GM03348 (cell line): ENCODE results near the gene PHACTR1.
"Not testable (repeated sequence)": the region's sequence is repeated elsewhere in the genome, so short reads cannot be mapped to it uniquely, and the experiment has no call there.

Experiments
- DNase-seq: peaks from one replicate; pipeline ENCODE4 v3.0.0; 2012; ENCODE audit warnings: low spot score

The PHACTR1 gene

GRCh38 chr6:13239530-13240455 is 523.2 kb downstream of the PHACTR1 start:
- DNase-seq: no peak

DNA sequence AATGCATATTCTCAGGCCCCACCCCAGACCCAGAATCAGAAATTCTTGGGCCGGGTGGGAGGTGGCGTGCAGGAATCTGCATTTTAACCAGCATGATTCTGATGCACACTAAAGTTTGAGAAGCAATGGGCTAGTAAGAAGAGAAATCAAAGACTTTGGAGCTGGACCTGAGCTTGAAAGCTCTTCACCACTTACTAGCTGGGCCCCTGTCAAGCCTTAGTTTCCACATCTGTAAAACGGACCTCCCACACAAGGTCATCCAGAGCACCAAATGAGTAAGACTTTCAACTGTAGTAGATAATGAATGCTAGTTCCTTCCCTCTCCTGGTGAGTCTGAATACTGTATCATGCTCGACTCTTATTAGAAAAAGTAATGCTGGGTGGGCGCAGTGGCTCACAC is 524.8 kb downstream of the PHACTR1 start:
- no peak for DNase-seq

DNA sequence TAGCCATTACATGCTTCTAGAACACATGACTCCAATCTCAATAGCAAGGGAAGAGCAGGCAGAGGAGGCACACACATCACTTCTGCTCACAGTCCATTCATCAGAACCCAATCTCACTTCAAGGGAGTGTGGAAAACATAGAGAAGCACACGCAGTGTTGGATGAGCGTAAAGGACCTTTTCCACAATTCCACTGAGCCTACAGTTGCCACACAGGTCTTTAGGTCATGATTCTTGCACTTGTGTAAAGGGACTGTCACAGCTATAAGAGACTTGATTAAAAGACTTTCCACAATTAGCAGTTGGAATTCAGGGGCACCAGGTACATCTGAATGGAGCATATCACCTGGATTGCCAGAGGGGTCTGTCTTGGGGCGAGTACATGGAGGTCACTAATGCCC is 525.6 kb downstream of the PHACTR1 start:
- no peak for DNase-seq

DNA sequence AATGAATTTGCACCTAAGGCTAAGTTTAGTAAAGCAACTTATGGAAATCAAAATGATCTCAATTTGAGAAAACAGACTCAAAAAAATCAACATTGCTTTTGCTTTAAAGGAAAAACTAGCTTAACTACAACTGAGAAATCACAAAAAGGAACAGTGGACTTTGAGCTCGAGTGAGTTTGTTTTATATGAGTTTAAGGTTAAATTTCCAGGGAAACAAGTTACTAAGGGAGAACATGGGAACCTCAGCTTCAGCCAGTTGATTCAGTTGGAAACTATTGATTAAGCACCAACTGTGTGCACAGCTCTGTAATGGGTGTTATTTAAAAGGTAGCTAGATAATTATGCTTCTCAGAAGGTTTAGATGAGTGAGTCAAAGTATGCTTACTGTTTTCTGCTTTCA is 526.0 kb downstream of the PHACTR1 start:
- DNase-seq: no peak

DNA sequence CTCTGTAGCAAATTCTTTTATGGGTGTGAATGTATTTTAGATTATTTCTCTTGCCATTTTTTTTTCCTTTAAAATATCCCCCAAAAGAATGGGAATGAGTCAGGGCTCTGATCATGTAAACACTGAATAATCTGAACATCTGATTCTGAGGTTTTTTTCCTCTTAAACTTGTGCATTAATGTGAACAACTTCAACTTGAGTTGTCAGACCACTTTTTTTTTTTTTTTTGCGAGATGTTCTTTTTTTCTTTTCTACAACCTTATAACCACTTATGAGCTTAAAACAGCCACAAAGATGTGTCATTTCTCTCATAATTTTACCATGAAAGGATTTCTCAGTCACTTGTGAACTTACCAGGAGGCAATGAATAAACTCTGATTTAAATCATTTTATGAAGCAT is 526.5 kb downstream of the PHACTR1 start:
- no peak for DNase-seq

GRCh38 chr6:13243745-13244144 is 527.2 kb downstream of the PHACTR1 start:
- DNase-seq: not testable (repeated sequence)

DNA sequence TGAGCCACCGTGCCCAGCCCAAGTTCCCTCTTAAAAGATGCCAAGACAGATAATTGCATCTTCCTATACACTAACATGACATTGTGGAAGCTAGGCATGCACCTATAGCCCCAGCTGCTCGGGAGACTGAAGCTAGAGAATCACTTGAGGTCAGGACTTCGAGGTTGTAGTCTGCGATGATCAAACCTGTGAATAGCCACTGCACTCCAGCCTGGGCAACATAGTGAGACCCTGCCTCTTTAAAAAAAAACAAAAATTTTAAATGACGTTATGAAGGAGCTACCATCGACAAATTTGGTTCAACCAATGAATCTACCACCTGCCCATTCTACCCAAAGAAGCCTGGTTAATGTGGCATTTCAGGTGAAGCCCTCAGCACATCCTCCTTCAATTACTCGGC is 531.1 kb downstream of the PHACTR1 start:
- DNase-seq: no peak

GRCh38 chr6:13248053-13248452 is 531.5 kb downstream of the PHACTR1 start:
- peak; percentile 16 for DNase-seq

DNA sequence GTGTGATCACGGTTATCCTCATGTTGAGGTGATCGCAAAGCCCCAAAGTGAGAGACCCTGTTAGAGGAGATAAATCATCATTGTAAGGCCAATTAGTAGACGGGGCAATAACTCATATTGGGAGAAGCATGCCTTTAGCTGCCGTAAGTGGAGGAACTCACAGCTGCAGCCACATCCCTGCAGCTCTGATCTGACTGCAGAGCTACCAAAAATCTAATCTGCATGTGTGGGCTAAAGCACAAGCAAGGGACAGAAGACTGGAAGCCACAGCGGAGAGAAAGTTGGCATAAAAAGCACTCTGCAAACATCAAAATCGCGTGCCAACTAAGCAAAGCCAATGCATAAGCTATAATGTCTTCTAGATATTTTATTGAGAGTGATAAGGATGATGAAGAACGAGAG is 532.0 kb downstream of the PHACTR1 start:
- DNase-seq: no peak

DNA sequence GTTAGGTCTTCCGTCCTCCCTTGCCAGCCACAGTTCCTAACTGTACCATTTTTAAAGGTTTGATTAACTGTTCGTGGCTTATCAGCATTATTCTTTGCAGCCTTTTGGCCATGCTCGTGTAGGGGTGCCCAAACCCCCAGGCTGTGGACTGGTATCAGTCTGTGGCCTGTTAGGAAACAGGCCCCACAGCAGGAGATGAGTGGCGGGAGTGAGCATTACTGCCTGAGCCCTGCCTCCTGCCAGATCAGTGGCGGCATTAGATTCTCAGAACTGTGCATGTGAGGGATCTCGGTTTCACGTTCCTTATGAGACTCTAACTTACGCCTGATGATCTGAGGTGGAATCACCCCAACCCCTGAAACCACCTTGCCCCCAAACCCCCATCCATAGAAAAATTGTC is 532.4 kb downstream of the PHACTR1 start:
- no peak for DNase-seq

GRCh38 chr6:13249817-13250216 is 533.2 kb downstream of the PHACTR1 start:
- DNase-seq: no peak

GRCh38 chr6:13250703-13251102 is 534.1 kb downstream of the PHACTR1 start:
- no peak for DNase-seq

DNA sequence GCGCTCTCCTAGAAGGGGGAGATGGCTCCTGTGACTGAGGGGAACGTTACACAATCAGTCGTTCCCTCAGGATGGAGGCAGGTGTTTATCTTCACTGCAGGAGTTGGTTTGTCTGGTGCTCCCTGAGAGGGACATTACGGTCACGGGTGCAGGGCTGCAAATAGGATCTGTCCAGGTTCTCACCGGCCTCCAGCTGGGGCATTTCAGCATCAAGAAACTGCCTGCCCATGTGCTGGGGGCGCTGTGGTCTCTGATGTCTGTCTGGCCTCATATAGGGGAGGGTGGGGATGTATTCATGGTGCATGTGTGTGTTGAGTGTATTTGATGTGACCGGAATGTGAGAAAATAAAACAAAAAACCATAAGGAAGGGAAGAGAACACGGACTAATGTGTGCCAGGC is 534.7 kb downstream of the PHACTR1 start:
- no peak for DNase-seq

GRCh38 chr6:13252790-13253189 is 536.2 kb downstream of the PHACTR1 start:
- no peak for DNase-seq

DNA sequence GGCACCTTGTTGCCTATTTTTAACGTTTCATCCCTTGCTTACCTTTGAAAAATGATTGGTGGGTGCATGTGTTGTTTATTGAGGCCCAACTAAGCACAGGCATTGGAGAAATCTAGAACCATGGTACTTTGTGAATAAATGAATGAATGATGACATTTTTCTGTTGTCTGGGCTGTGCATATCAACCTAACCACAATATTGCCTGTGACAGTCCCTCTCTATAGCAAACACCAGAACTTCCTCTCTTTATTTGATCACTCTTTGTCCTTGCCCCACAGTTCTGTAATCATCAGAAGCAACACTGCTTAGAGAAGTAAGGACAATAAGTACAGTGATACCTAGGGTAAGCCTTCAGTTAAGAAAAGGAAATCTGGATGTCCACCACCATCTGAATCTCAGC is 536.7 kb downstream of the PHACTR1 start:
- no peak for DNase-seq

GRCh38 chr6:13256266-13257001 is 539.9 kb downstream of the PHACTR1 start:
- DNase-seq: no peak

GRCh38 chr6:13259393-13259792 is 542.8 kb downstream of the PHACTR1 start:
- DNase-seq: no peak

GRCh38 chr6:13260101-13260598 is 543.6 kb downstream of the PHACTR1 start:
- DNase-seq: no peak

GRCh38 chr6:13260831-13261230 is 544.3 kb downstream of the PHACTR1 start:
- no peak for DNase-seq

DNA sequence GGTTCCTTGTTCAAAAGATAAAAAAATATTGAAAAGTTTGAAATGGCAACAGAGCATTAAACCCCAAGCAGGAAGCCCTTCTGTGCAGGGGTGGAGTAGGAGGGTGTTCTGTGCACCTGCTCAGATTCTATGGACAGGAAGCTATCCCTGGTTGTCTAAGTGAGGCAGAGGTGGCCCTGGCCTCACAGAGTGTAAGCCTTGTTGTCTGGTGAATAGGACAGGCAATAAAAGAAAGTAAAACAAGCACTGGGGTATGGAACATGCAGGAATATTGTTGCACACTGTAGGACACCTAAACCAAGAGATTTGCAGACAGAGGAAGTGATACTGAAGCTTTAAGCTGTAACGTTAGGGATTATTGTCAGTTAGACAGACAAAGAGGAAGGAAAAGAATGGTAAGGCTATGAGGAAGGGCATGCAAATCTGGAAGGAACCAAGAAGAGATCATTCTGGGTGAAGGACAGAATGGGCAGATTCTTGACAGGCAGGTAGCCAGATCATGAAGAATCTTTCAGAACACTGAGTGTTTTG is 545.0 kb downstream of the PHACTR1 start:
- no peak for DNase-seq

- no peak for DNase-seq
These were observed 546.0 kb downstream of the PHACTR1 start for GRCh38 chr6:13262302-13263230.

DNA sequence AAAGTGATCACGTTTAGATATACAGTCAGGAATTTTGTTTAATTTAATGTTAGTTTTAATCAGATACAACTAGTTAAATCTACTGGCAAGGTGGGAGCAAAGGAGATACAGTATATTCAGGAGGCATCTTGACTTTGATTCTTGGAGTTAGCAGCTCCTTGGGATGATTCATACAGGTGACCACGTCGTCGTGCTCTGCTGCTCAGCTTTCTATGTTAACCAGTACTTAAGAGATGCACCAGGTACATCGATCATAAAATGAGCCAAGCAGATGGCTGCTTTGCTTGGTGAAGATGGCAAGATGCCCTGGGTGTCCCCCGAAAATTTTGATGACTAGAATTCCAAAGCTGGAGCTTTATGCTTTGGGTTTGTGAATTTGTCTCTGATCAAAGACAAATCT is 547.1 kb downstream of the PHACTR1 start:
- no peak for DNase-seq
